HG02623 (cell line): ENCODE data around the gene SH2D1B.

Experiments
- ATAC-seq: cut with Tn5 transposase; IDR thresholded peaks from one replicate; pipeline ENCODE4 v1.9.1; 2021; ENCODE audit warnings: moderate library complexity; ENCODE audit not compliant: unreplicated experiment

The SH2D1B gene

GRCh38 chr1:162400790-162401355 is 11.1 kb downstream of the SH2D1B start:
- no peak for ATAC-seq

- no peak for ATAC-seq
Observed at GRCh38 chr1:162398999-162399580, 12.8 kb downstream of the SH2D1B start.

GRCh38 chr1:162397943-162398560 is 13.9 kb downstream of the SH2D1B start:
- ATAC-seq: no peak

- no peak for ATAC-seq
Observed at GRCh38 chr1:162397039-162397448, 14.9 kb downstream of the SH2D1B start.

GRCh38 chr1:162396201-162396906 is 15.6 kb downstream of the SH2D1B start:
- ATAC-seq: no peak

GRCh38 chr1:162391790-162392563 is 20.0 kb downstream of the SH2D1B start:
- ATAC-seq: no peak

GRCh38 chr1:162390396-162391185 is 21.3 kb downstream of the SH2D1B start:
- no peak for ATAC-seq

GRCh38 chr1:162389971-162390370 is 22.0 kb downstream of the SH2D1B start:
- no peak for ATAC-seq

GRCh38 chr1:162389021-162389818 is 22.7 kb downstream of the SH2D1B start:
- ATAC-seq: no peak

GRCh38 chr1:162388615-162389014 is 23.3 kb downstream of the SH2D1B start:
- ATAC-seq: no peak

GRCh38 chr1:162388083-162388594 is 23.8 kb downstream of the SH2D1B start:
- ATAC-seq: no peak

GRCh38 chr1:162387226-162388082 is 24.5 kb downstream of the SH2D1B start:
- ATAC-seq: no peak

GRCh38 chr1:162386292-162387225 is 25.4 kb downstream of the SH2D1B start:
- ATAC-seq: no peak

- no peak for ATAC-seq
Observed at GRCh38 chr1:162385702-162386101, 26.2 kb downstream of the SH2D1B start.

- no peak for ATAC-seq
Observed at GRCh38 chr1:162385280-162385623, 26.7 kb downstream of the SH2D1B start.

GRCh38 chr1:162384601-162385279 is 27.2 kb downstream of the SH2D1B start:
- no peak for ATAC-seq

GRCh38 chr1:162384116-162384515 is 27.8 kb downstream of the SH2D1B start:
- ATAC-seq: no peak
